Stimulated activated CD8-positive, alpha-beta memory T cell treated with anti-CD3 and anti-CD28 coated beads, Interleukin-2, amount 100 ng/mL, for 48 hours (primary cell): ENCODE measurements around the gene ERVH48-1.
"Not testable (repeated sequence)": the region's sequence is repeated elsewhere in the genome, so short reads cannot be mapped to it uniquely, and the experiment has no call there.

ENCODE experiments used
- DNase-seq, 2 donors: peaks; one replicate each; pipeline ENCODE4 v3.0.0-alpha.2; 2020; ENCODE audit warnings: low read depth in 2 of 2

Gene ERVH48-1

GRCh38 chr21:42908484-42908883 is 16.9 kb downstream of the ERVH48-1 start:
- DNase-seq: not testable (repeated sequence)

- DNase-seq: no peak
Measured at GRCh38 chr21:42906233-42906632, 19.2 kb downstream of the ERVH48-1 start.

- no peak for DNase-seq
Measured at GRCh38 chr21:42905195-42905594, 20.2 kb downstream of the ERVH48-1 start.

- DNase-seq: no peak
Measured at GRCh38 chr21:42903817-42904216, 21.6 kb downstream of the ERVH48-1 start.

DNA sequence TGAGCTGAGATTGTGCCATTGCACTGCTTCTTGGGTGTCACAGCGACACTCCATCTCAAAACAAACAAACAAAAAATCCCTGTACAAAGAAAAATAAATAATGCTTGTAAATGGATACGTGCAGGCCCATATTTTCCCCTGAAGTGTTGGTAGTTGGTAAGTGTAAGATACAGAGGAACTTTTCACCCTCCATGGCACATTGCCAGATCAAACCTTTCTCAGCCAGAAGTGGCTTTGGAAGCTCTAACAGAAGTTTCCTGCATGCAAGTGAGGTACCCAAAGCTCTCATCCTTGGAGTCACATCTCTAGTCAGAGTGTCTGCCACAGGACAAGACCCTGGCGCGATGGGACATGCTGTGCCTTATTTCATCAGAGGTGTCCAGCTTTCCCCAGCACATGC is 25.0 kb downstream of the ERVH48-1 start:
- DNase-seq: no peak

DNA sequence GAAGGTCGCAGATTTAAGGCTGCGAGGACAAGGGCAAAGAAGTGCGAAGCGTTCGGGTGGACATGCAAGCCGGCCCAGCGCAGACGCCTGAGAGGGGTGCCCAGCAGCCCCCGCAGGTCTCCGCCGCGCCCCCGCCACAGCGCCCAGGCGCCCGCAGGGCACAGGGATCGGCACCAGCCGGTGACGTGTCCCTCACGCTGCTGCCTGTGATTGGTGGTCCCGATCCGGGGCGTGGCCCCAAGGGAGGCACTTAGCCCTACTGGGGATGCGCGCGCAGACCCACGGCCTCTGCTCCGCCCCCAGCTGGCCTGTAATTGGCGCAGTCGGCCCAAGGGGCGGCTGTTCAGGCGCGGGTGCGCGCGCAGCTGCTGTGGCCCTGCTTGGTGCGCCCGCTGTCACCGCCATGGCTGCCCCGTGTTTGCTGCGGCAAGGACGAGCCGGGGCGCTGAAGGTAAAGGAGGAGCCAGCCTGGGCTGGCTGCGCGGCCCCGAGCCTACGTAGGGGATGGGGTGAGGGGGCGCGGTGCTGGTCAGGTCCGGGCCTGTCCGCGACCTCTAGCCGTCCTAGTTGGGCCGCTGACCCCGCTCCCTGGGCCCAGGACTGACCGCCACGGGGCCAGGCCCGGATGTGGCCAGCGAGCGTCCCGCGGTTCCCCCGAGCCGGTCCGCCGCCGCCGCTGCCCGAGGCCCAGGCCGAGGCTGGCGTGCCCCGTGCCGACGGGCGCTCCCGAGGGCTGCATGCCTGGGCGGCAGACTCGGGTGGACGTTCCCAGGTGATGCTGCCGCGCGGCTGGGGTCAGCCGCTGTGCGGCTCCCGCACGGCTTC is 32.3 kb downstream of the ERVH48-1 start, which contains the start of gene NDUFV3:
TSS of gene NDUFV3 (plus strand) at position 379 of the 825 bp plus-strand sequence. CDS start at position 404, 25 bp downstream.
- DNase-seq: peak; percentile 100

DNA sequence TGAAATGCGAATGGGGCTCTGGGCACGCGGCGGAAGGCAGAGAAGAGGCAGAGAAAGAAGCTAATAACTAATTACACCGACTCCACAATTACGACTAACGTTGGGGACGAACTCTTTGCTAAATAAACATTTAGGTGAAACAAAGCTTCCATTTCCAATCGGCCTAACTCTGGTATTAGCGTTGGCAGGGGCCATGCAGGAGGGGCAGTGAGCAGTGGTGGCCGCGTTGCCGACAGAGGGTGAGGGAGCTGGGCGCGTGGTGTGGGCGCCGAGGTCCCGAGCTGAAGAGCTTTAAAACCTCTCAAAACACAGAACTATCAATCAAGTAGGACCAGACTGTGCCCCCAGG is 32.9 kb downstream of the ERVH48-1 start:
- DNase-seq: no peak

- DNase-seq: no peak
Measured at GRCh38 chr21:42887326-42887725, 38.1 kb downstream of the ERVH48-1 start.

- no peak for DNase-seq
Measured at GRCh38 chr21:42883921-42884320, 41.5 kb downstream of the ERVH48-1 start.

- DNase-seq: no peak
Measured at GRCh38 chr21:42880352-42880751, 45.1 kb downstream of the ERVH48-1 start.

DNA sequence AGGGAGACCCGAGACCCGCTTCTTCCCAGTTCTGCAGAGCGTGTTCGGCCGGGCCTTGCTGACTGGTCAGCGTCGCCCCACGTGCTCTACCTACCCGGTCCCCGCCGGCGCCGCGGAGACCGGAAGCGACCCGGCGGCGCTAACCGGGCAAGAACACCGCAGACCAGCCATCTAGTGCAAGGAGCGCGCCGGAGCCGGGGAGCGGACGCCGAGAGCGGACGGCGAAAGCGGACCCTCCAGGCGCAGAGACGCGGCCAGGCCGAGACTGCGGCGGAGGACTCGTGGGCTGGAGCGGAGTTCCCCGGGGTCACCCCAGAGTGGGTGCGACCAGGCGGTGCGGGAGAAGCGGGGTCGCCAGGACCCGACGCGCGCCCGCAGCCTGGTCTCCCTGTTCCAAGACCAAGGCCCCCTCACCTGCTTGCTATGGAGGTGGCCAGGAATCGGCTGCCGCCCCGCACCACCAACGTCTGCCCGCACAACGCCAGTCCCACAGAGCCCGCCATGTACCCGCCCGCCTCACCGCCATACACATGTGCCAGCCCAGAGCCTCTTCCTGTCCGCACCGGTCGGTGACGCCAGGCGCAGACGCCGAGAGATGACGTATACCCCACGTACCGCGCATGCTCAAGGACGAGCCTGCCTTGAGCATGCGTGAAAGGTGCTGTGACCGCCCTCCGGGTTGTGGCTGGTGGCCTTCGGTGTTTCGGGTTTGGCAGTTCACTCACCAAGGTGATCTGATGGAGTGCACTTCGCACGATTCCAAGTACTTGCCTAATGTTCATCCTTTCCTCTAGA is 46.2 kb downstream of the ERVH48-1 start, which contains the start of gene WDR4:
TSS of gene WDR4 (minus strand) at position 547 of the 795 bp plus-strand sequence. CDS start at position 503, 44 bp downstream.
- DNase-seq: peak; percentile 96 to 98

DNA sequence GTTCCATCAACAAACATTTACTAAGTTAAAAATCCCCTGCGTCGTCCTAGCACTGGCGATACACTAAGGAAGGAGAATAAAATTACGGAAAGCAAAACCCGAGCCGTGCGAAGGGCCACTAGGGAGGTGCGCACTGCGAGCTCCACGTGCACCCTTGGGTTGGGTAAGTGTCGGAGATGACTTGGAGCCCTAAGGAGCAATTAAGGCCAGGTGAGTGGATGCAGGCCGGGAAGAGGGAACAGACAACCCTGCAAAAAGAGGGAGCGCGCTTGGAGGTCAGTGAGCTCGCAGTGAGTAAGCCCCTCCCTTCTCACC is 46.8 kb downstream of the ERVH48-1 start:
- no peak for DNase-seq

DNA sequence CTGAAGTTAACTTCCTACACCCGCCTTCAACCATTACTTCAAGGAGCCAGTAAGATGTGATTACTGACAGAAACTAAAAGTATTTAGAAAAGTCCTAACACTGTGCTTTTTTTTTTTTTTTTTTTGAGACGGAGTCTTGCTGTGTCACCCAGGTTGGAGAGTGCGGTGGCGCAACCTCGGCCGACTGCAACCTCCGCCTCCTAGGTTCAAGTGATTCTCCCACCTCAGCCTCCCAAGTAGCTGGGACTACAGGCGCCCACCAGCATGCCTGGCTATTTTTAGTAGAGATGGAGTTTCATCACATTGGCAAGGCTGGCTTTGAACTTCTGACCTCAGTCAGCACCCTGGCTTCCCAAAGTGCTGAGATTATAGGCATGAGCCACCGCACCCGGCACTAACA is 49.6 kb downstream of the ERVH48-1 start:
- not testable (repeated sequence) for DNase-seq

DNA sequence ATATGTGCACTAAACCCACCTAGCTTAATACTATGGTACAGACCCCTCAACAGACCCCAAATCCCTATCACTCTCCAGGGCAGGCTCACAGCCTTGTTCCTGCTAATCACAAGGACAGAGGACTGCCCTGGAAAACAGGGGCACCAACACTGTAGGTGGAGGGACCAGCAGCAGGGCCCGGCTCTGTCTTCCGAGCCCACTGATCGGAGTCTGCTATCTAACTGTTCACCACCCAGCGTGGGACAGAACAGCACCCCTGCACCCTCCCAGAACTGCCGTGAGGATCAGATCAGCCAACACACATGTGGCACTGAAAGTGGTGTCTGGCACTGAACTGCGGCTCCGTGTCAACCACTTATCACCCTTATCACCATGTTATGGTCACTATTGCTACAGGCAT is 52.3 kb downstream of the ERVH48-1 start:
- DNase-seq: no peak

DNA sequence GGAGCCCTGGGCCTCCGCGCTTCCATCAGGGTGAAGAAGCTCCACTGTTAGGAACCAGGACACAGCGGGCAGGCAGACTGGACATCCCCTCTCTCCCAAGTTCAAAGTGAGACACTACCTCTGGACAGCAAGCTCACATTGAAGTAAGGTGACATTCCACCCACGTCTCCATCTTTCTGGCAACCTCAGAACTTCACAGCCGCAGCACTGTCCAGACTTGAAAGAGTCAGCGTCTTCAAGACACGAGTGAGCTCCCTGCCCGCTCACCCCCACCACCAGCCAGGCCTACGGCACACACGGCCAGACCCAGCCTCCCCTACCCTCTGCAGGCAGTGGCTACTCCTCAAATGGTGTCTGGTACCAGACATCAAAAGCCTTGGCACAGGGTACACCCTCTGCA is 57.2 kb downstream of the ERVH48-1 start:
- no peak for DNase-seq
